ENCODE data around the gene CA11.

DNA sequence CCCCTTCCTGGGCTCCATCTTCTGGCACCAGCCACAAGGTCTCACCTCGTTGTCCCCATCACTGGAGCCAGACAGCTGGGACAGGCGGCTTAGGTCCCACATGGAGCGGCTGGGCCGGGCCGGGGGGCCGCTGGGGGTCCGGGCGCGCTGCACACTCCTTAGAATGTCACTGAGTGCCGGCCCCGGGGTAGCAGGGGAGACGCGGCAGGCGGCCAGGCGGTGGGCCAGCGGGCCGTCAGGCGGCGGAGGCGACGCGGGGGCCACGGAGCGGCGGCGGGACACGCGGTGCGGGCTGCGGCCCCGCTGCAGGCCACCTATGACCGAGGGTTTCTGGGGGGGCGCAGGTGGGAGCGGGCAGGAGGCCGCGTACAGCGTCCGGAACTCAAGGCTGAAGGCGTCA lies 42.5 kb downstream of the CA11 start:
- TF ChIP-seq, protein P1, sequence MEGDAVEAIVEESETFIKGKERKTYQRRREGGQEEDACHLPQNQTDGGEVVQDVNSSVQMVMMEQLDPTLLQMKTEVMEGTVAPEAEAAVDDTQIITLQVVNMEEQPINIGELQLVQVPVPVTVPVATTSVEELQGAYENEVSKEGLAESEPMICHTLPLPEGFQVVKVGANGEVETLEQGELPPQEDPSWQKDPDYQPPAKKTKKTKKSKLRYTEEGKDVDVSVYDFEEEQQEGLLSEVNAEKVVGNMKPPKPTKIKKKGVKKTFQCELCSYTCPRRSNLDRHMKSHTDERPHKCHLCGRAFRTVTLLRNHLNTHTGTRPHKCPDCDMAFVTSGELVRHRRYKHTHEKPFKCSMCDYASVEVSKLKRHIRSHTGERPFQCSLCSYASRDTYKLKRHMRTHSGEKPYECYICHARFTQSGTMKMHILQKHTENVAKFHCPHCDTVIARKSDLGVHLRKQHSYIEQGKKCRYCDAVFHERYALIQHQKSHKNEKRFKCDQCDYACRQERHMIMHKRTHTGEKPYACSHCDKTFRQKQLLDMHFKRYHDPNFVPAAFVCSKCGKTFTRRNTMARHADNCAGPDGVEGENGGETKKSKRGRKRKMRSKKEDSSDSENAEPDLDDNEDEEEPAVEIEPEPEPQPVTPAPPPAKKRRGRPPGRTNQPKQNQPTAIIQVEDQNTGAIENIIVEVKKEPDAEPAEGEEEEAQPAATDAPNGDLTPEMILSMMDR (IDR thresholded peaks at IDR 0.05): no peak
- TF ChIP-seq SIN3A (IDR thresholded peaks at IDR 0.05; ENCODE audit: borderline replicate concordance, insufficient read depth, low read depth, low read length): no peak
